Left lung (tissue), 10 donors: Measurements from ENCODE around the gene PTPRT. TPM values are rescaled to one million over a fixed set of nuclear protein-coding genes. Genes with fewer than 3 reads are reported as not detected.

ENCODE experiments used
- ATAC-seq: fragments of 200-7000 bp; cut with Tn5 transposase; one replicate; pipeline ENCODE4 v1.9.1; 2020; ENCODE audit warnings: moderate library complexity
- DNase-seq, 4 donors: peaks; one replicate each; pipeline ENCODE4 v3.0.0-alpha.2; 2013 to 2020
- H3K27ac ChIP-seq, 2 donors: fragments of 200-600 bp; sonication (generic) in 1 of 2; one replicate each; pipeline versions ENCODE4 v1.5.0 to v1.8.0; 2020 to 2021
- H3K27me3 ChIP-seq, 2 donors: fragments of 200-600 bp; sonication (generic) in 1 of 2; one replicate each; pipeline versions ENCODE4 v1.5.0 to v1.8.0; 2020 to 2021
- H3K36me3 ChIP-seq, 2 donors: fragments of 200-600 bp; sonication (generic) in 1 of 2; one replicate each; pipeline versions ENCODE4 v1.5.0 to v1.8.0; 2020 to 2021
- H3K4me1 ChIP-seq, 2 donors: fragments of 200-600 bp; one replicate each; pipeline ENCODE4 v1.8.0; 2021
- H3K4me3 ChIP-seq, 2 donors: fragments of 200-600 bp; sonication (generic) in 1 of 2; one replicate each; pipeline versions ENCODE4 v1.5.0 to v1.8.0; 2020 to 2021; ENCODE audit warnings: mild to moderate bottlenecking in 1 of 2
- H3K9me3 ChIP-seq, 2 donors: fragments of 200-600 bp; sonication (generic) in 1 of 2; one replicate each; pipeline versions ENCODE4 v1.5.0 to v1.8.0; 2020 to 2021
- CTCF ChIP-seq, 2 donors: fragments of 200-600 bp; sonication (generic) in 1 of 2; IDR thresholded peaks; one replicate each; pipeline versions ENCODE4 v1.5.0 to v1.8.0; 2021; ENCODE audit warnings: antibody characterized with exemption in 2 of 2
- intact Hi-C, 2 donors: fragments of 100-400 bp; cut with DNase I; formaldehyde crosslinking; loops; one replicate each; pipeline versions ENCODE4 v1.11.2 to v1.14.2; 2022
- polyA plus RNA-seq, 6 donors: library from polyadenylated mRNA; unstranded; fragments of 120-200 nt; gene quantifications; one replicate each; pipeline ENCODE4 v1.2.1, GENCODE V29; 2013; ENCODE audit not compliant: insufficient read length in 6 of 6
- total RNA-seq, 2 donors: library from RNA; stranded (reverse); fragmentation: NEBNext Ultra II Directional; extraction: Animal tissue kit (Norgen Biotek cat#: 25700); gene quantifications; one replicate each; pipeline ENCODE4 v1.2.1, GENCODE V29; 2021
- donor health status: DM: no; HTN: yes; CAD: no.
- donor health status: DM: no; HTN: no; CAD: no.

PTPRT gene
- total and polyA plus RNA-seq, 8 donors, result 0.15 to 2.9 (median 1.4) TPM

GRCh38 chr20:42051921-42052320 is 1137.8 kb downstream of the PTPRT start:
- Histone ChIP-seq H3K4me3 (no peak overlapping the region), H3K27ac (no peak overlapping the region), H3K4me1 (no peaks in the 10 kb centered on the region), H3K36me3 (no peaks in the 10 kb centered on the region), H3K27me3 (no peaks in the 10 kb centered on the region), H3K9me3 (no peaks in the 10 kb centered on the region)
- ATAC-seq (no peak), DNase-seq (no peak)
- TF ChIP-seq CTCF (IDR thresholded peaks at IDR 0.05), result no peak
- intact Hi-C loops, result no loop called here

- TF ChIP-seq CTCF (IDR thresholded peaks at IDR 0.05), result no peak
- H3K4me1 ChIP-seq, result no peaks in the 10 kb centered on the region
- no peak overlapping the region for H3K4me3 ChIP-seq
- ATAC-seq (no peak), DNase-seq (peak in 1 of 4 donors; percentile 10)
- H3K27me3 ChIP-seq, result peaks cover 0 to 3% of the 10 kb centered on the region in 2 donors
- peaks cover 0 to 5% of the 10 kb centered on the region in 2 donors for H3K9me3 ChIP-seq
- H3K27ac ChIP-seq, result no peak overlapping the region
- intact Hi-C loops, result no loop called here
- no peaks in the 10 kb centered on the region for H3K36me3 ChIP-seq
Observed at GRCh38 chr20:42046371-42047085, 1143.2 kb downstream of the PTPRT start.

- no peak overlapping the region for H3K27ac ChIP-seq
- no peak overlapping the region for H3K4me3 ChIP-seq
- intact Hi-C loops, result no loop called here
- no peaks in the 10 kb centered on the region for H3K36me3 ChIP-seq
- DNase-seq (no peak), ATAC-seq (no peak)
- peaks cover 0 to 3% of the 10 kb centered on the region in 2 donors for H3K27me3 ChIP-seq
- no peaks in the 10 kb centered on the region for H3K4me1 ChIP-seq
- H3K9me3 ChIP-seq, result peaks cover 0 to 5% of the 10 kb centered on the region in 2 donors
- no peak for TF ChIP-seq CTCF (IDR thresholded peaks at IDR 0.05)
Observed at GRCh38 chr20:42043921-42044320, 1145.8 kb downstream of the PTPRT start.

GRCh38 chr20:42041000-42041565 is 1148.6 kb downstream of the PTPRT start:
- Histone ChIP-seq H3K27ac (no peak overlapping the region), H3K27me3 (peaks cover 0 to 3% of the 10 kb centered on the region in 2 donors), H3K4me3 (no peak overlapping the region), H3K9me3 (peaks cover 0 to 5% of the 10 kb centered on the region in 2 donors), H3K36me3 (no peaks in the 10 kb centered on the region), H3K4me1 (no peaks in the 10 kb centered on the region)
- intact Hi-C loops, result no loop called here
- no peak for TF ChIP-seq CTCF (IDR thresholded peaks at IDR 0.05)
- ATAC-seq (no peak), DNase-seq (no peak)

- no peak for TF ChIP-seq CTCF (IDR thresholded peaks at IDR 0.05)
- Histone ChIP-seq H3K27ac (no peak overlapping the region), H3K4me3 (no peak overlapping the region), H3K9me3 (no peaks in the 10 kb centered on the region), H3K36me3 (no peaks in the 10 kb centered on the region), H3K27me3 (peaks cover 0 to 7% of the 10 kb centered on the region in 2 donors), H3K4me1 (no peaks in the 10 kb centered on the region)
- ATAC-seq (no peak), DNase-seq (no peak)
- intact Hi-C loops, result no loop called here
Observed at GRCh38 chr20:42027746-42028268, 1161.9 kb downstream of the PTPRT start.
